Caki2 (cell line): ENCODE results near the gene ZNF37A. TPM values are rescaled to one million over a fixed set of nuclear protein-coding genes. Genes with fewer than 3 reads are reported as not detected.
"Not testable (repeated sequence)": the region's sequence is repeated elsewhere in the genome, so short reads cannot be mapped to it uniquely, and the experiment has no call there.

Experiments used
- DNase-seq: peaks from one replicate; pipeline ENCODE4 v3.0.0-alpha.2; 2015; ENCODE audit warnings: low read depth
- in situ Hi-C: cut with HindIII; loops from 2 replicates; pipeline ENCODE4 v1.10.0; 2016; ENCODE audit warnings: low sequenced_read_pairs, low pct_unique_long_range_greater_than_20kb, mixed read lengths
- total RNA-seq: library from RNA; depleted of rRNA; stranded (reverse); fragments of >200 nt; shearing (Covaris generic); gene quantifications from 2 replicates; pipeline ENCODE4 v1.2.3, GENCODE V29; 2014; ENCODE audit warnings: low replicate concordance; rRNA removed

The ZNF37A gene
- 1.8 and 2.6 TPM in 2 replicates for total RNA-seq

DNA sequence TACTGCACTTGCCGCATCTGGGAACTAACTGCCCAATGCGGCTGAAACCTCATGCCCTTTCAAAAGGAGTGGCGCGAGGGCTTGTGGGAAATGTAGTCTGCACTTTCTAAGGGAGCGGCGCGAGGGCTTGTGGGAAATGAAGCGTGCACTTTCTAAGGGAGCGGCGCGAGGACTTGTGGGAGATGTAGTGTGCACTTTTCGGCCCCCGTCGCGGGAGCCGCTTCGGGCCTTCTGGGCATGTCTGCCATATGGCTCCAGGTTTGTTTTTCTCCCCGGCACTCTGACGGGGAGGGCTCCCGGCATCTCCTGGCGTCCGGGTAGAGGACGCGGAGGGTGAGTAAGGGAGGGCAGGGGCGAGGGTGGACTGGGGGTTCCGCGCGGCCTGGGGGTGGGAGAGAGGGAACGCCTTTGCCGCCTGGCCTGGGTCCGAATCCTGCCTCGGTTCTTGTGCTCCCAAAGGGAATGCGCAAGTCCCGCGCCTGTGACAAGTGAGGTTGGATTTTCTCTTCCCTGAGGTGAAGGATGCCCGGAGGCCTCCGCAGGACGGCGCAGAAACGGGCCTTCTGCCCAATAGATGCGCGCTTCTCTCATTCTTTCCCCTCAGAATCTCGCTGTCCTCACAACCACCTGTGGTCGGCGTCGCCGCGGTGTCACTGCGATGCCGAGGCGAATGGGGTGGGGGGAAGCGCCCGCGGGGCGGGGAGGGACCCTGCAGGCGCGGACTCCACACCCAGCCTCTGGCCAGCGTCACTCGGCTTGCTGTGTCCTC, at the start of gene ZNF37A:
Gene ZNF37A, plus strand, starts transcription at position 180 of the 769 bp plus-strand sequence. CDS start 2,281 bp downstream, outside the sequence.
- in situ Hi-C loops, result no loop called here
- DNase-seq, result peak; percentile 93

DNA sequence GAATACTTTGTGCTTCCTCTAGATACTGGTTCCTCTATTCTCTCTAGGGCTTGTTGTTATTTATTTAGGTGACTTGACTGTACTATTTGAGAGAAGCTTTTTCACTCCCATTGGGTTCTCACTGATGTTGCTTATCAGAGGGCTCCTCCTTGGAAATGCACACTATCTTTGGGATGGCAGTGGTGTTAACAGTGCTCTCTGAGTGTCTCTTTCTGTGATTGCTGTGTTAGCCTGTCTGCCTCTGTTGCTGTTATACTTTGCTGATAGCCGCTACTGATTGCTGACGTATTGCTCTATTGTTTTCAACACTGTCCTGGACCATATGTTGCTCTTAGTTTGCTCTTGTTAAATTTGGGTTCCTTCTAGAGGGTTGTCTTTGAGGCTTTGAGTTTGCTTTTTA, 49.0 kb upstream of the ZNF37A start:
- no peak for DNase-seq
- in situ Hi-C loops, result no loop called here

DNA sequence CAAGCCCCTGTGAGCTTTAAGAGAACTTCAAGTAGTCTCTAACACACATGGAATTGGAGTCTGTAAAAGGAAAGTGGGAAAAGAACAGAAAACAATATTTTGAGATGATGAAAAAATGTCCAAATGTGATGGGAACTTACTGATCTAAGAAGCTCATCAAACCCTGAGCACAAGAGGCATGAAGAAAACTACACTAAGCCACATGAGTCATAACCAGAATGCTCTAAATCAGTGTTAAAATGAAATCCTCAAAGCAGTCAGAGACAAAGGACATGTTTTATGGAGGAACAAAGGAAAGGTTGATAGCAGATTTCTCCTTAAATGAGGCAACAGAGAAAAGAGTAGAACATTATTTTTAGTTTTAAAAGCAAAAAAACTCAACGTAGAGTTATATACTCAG, 46.5 kb upstream of the ZNF37A start:
- in situ Hi-C loops, result no loop called here
- no peak for DNase-seq

DNA sequence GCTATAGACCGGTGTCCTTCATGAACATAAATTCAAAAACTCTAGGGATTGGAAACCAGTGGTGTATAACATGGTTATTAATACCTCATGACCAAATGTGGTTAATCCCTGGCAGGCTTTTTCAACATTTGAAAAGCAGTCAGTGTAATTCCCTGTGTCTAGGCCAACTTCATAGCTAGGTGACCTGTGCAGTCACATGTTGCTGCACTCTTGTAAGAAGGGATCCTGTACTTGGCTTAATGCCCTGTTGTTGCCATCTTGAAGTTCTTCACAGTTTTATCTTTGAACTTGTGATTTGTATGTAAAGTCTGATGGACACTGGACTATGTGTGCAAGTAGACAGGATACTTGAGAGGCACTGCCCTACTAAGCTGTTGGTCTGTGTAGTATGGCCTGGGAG, 43.9 kb upstream of the ZNF37A start:
- no peak for DNase-seq
- in situ Hi-C loops, result no loop called here

DNA sequence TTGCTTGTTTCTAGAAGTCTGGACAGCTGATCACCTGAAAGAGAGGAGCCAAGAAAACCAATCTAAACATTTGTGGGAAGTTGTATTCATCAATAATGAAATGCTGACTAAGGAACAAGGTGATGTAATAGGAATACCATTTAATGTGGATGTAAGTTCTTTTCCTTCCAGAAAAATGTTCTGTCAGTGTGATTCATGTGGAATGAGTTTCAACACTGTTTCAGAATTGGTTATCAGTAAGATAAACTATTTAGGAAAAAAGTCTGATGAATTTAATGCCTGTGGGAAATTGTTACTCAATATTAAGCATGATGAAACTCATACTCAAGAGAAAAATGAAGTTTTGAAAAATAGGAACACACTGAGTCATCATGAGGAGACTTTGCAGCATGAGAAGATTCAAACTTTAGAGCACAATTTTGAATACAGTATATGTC, 39.8 kb upstream of the ZNF37A start:
- DNase-seq, result no peak
- in situ Hi-C loops, result no loop called here

DNA sequence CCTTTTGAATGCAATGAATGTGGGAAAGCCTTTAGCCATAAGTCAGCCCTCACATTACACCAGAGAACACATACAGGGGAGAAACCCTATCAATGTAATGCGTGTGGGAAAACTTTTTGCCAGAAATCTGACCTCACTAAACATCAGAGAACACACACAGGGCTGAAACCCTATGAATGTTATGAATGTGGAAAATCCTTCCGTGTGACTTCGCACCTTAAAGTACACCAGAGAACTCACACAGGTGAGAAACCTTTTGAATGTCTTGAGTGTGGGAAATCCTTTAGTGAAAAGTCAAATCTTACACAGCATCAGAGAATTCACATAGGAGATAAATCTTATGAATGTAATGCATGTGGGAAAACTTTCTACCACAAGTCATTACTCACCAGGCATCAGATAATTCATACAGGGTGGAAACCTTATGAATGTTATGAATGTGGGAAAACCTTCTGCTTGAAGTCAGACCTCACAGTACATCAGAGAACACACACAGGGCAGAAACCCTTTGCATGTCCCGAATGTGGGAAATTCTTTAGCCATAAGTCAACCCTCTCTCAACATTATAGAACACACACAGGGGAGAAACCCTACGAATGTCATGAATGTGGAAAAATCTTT, 38.8 kb upstream of the ZNF37A start:
- DNase-seq, result peak; percentile 33

DNA sequence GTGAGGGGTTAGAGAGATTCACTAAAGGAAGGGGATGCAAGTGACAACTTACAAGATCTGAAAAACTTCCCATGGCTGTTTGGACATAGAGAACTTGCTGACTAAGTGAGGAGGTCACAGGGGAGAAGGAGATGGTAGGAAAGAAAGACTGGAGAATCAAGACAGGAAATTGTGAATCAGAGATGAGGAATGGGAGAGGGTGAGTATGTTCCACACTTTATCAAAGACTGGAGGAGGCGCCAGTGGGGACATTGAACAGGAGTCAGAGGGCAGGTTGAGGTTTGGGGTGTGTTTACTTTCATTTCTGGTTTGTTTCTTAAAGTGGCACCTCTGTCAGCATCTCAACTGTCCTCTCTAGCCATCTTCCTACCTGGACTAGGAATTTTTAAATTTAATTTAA, 24.5 kb upstream of the ZNF37A start:
- in situ Hi-C loops, result not testable (repeated sequence)
- peak; percentile 6 for DNase-seq

More for the DNA sequence above, 38.8 kb upstream of the ZNF37A start:
- in situ Hi-C loops, result not testable (repeated sequence)

DNA sequence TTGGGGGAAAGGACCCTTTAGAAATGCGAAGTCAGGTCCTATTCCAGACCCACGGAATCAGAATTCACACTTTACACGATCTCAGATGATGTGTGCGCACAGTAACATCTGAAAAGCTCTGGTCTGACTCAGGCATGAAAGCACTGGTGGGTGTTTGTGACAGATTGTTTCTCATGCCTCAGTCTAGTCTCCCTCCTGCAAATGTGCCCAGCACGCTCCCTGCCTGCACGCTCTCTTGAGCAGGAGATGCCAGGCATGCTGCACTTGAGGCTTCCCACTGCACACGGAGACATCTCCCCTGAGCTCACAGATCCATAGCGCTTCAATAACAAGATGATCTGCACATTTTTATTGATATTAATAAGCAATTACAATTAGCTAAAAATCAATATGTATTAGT, 23.6 kb upstream of the ZNF37A start:
- in situ Hi-C loops, result no loop called here

DNA sequence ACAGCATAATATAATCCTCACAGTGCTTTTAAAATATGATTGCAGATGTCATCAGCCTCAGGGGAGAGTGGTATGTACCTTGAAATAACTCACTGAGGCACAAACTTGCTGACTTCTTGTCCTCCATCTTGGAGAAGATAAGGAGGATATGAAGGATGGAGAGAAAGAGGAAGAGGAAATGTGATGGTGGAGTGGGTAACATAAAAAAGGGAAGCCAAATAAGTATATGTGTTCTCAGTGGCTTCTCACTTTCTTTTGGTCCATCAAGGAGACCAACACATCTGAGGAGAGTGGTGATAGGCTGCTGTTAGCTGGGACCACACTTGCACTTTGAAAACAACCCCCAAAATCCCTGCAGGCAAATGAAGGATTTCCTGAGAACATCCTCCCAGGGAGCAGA, 21.6 kb upstream of the ZNF37A start:
- in situ Hi-C loops, result no loop called here
- DNase-seq, result no peak

More for the DNA sequence above, 23.6 kb upstream of the ZNF37A start:
- no peak for DNase-seq

DNA sequence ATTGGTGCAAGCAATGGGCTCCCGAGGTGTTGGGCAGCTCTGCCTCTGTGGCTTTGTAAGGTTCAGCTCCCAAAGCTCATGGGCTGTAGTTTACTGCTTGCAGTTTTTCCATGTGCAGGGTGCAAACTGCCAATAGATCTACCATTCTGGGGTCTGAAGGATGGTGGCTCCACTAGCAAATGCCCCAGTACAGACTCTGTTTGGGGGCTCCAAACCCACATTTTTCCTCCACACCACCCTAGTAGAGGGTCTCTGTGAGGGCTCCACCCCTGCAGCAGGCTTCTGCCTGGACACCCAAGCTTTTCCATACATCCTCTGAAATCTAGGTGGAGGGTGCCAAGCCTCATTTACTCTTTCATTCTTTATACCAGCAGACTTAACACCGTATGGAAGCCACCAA, 17.4 kb upstream of the ZNF37A start:
- in situ Hi-C loops, result no loop called here
- no peak for DNase-seq

DNA sequence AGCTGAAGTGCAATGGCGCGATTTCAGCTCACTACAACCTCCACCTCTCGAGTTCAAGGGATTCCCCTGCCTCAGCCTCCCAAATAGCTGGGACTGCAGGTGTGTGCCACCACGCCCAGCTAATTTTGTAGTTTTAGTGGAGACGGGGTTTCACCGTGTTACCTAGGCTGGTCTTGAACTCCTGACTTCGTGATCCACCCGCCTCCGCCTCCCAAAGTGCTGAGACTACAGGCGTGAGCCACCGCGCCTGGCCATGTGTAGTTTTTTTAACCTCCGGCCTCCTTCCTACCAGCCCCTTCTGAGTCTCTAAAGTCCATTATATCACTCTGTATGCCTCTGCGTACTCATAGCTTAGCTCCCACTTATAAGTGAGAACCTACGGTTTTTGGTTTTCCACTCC, 819 bp upstream of the ZNF37A start:
- in situ Hi-C loops, DNase-seq: not testable (repeated sequence)

DNA sequence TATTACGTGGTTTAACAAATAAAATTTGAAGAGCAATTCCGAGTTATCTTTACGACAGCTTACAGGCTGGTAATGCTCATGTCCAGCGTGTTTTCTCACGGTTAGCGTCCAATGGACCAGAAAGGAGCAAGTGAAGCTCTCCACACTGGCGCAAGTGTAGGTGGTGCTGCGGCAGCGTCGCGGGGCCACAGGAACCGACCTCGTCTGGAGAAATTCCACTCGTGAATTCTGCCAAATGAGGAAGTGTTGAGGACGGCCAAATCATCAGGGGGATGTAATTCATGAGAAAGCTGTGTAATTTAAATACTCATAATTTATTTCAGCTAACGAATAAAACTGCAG, 350 bp upstream of the ZNF37A start:
- in situ Hi-C loops, result no loop called here
- DNase-seq, result no peak

DNA sequence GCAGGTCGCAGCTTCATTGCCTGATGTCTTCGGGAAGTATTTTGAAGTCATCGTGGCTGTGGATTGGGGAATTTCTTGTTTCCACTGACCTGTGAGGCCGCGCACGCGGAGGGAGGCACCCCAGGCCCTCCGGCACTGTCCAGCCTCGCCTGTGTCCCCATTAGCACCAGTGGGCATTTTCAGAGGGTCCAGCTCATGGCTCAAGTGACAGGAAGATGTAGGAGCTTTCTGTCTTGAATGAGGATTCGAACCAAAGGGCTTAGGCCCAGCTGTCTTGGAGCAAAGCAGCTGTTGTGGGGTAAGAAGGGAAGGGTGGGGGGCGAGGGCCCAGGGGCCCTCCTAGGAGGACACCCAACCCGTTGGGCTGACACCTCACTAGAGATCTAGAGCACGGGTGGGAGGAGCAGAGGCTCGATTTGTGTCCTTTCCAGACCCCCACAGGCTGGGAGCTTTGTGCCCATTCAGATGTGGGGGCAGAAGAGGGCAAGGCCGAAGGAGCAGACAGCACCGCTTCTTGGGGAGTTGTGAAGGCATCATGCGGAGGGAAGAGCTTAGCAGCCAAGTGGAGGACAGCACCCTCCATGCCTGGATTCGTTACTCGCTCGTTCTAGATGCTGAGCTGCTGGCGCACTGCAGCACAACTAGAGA, 914 bp downstream of the ZNF37A start:
- in situ Hi-C loops, result no loop called here
- DNase-seq, result no peak

DNA sequence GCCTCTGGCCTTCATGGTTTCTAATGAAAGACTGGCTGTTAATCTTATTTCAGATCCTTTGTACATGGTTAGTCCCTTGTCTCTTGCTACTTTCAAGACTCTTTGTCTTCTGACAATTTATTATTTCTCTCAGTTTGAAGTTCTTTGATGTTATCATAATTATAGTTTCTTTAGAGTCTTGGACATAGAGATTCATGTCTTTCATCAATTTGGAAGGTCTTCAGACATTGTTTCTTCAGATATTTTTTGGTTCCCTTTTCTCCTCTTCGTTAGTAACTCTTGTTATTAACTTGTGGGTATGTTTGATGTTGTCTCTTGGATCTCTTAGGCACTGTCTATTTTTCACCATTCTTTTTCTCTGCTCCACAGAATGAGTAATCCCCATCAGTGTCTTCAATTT, 8.7 kb downstream of the ZNF37A start:
- in situ Hi-C loops, result no loop called here
- DNase-seq, result peak; percentile 19

DNA sequence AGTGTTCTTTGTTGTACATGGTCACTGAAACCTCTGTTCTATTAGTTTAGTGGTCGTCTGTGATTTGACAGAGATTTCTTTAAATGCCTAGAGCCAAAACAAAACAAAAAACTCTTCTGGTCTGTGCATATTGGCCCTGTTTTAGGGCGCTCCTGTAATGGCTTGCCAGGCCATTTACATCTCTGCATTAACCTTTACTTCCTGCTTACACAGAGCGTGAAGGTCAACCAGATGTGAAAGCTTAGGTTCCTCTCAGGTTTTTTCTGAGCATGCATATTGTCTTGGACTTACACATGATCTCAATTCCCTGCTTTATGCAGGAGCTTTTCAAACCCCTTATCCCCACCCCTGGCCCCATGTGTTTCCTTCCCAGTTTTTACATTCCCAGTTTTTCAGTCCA, 9.6 kb downstream of the ZNF37A start:
- in situ Hi-C loops, result no loop called here
- DNase-seq, result no peak

DNA sequence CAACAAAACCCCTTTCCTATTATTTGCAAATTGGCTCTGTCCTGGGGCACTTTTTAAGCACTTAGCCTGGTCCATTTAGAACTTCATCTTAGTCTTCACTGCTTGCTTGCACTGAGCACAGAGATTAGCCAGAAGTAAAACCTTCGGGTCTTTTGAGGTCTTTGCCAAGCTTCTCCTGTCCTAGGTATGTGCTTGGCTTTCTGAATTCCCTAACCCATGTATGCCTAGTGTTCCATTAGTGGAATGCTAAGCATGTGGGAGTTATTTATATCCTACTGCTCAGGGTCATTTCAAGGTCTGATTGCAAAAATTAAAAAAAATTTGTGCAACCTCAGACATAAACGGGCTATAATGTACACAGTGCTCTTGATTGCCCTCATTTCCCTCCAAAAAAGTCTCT, 18.0 kb downstream of the ZNF37A start:
- DNase-seq, result no peak
- in situ Hi-C loops, result no loop called here

DNA sequence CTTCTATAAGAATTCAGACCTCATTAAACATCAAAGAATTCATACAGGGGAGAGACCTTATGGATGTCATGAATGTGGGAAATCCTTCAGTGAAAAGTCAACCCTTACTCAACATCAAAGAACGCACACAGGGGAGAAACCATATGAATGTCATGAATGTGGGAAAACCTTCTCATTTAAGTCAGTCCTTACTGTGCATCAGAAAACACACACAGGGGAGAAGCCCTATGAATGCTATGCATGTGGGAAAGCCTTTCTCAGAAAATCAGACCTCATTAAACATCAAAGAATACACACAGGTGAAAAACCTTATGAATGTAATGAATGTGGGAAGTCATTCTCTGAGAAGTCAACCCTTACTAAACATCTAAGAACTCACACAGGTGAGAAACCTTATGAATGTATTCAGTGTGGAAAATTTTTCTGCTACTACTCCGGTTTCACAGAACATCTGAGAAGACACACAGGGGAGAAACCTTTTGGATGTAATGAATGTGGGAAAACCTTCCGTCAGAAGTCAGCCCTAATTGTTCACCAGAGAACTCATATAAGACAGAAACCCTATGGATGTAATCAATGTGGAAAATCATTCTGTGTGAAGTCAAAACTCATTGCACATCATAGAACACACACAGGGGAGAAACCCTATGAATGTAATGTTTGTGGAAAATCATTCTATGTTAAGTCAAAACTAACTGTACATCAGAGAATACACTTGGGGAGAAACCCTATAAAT, 24.1 kb downstream of the ZNF37A start:
- peak; percentile 42 for DNase-seq
- in situ Hi-C loops, result no loop called here

DNA sequence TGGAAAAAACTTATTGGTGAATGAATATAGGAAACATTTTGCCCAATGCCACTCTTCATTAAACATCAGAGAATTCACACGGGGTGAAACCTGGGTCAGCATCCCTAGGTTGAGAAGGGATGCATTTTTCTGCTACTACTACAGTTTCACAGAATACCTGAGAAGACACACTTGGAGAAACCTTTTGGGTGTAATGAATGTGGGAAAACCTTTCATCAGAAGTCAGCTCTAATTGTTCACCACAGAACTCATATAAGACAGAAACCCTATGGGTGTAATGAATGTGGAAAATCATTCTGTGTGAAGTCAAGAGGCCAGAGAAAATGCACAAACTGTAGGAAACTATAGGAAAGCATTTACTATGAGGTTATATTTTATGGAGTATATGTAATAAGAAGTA, 24.9 kb downstream of the ZNF37A start:
- DNase-seq, result no peak
- in situ Hi-C loops, result no loop called here

DNA sequence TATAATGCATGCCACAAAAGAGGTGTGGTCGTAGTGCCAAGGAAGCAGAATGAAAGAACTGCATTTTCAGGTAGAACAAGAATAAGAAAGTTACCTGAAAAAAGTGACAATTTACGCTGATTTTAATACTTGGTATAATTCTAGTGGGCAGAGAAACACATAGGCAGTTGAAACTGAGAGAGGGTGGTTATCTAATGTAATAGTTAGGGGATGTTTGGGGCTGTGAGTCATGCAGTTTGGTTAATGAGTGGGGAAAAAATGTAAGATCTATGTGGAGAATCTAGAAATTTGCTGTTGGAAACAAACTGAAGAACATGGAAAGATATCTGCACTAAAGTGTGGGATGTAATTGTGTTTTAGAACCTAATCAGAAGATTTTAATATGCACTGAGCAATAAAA, 33.7 kb downstream of the ZNF37A start:
- in situ Hi-C loops, result no loop called here
- no peak for DNase-seq
